Measurements from ENCODE around the gene CTSC.

GRCh38 chr11:88305430-88305829 lies 32.1 kb downstream of the CTSC start:
- TF ChIP-seq CTCF (IDR thresholded peaks at IDR 0.05; ENCODE audit: poor library complexity, severe bottlenecking) (no peak), EZH2 (IDR thresholded peaks at IDR 0.05; ENCODE audit: borderline replicate concordance, insufficient read depth, low read length, poor library complexity, severe bottlenecking) (no peak), RAD21 (conservative IDR thresholded peaks at IDR 0.05) (no peak), SMC3 (conservative IDR thresholded peaks at IDR 0.05; ENCODE audit: poor library complexity) (no peak), MXI1 (conservative IDR thresholded peaks at IDR 0.05; ENCODE audit: poor library complexity, severe bottlenecking) (no peak)
